Activated CD4-positive, alpha-beta T cell treated with anti-CD3 and anti-CD28 coated beads, Interleukin-2, amount 10 ng/mL, durations not matched to agents 24 days and 14 days (primary cell): ENCODE data around the gene SFMBT2. TPM values are rescaled to one million over a fixed set of nuclear protein-coding genes. Genes with fewer than 3 reads are reported as not detected.

ENCODE experiments used
- DNase-seq: peaks from one replicate; pipeline ENCODE4 v3.0.0; 2022
- H3K27ac Mint-ChIP-seq: one replicate; pipeline ENCODE4 v1.8.0; 2022; ENCODE audit warnings: mild to moderate bottlenecking, mixed read lengths
- H3K27me3 Mint-ChIP-seq: one replicate; pipeline ENCODE4 v1.8.0; 2022; ENCODE audit warnings: mixed read lengths
- H3K36me3 Mint-ChIP-seq: one replicate; pipeline ENCODE4 v1.8.0; 2022; ENCODE audit warnings: low read depth, mild to moderate bottlenecking, mixed read lengths
- H3K4me1 Mint-ChIP-seq: one replicate; pipeline ENCODE4 v1.8.0; 2021; ENCODE audit warnings: mixed read lengths
- H3K4me3 Mint-ChIP-seq: one replicate; pipeline ENCODE4 v1.8.0; 2022; ENCODE audit warnings: mild to moderate bottlenecking, moderate library complexity, mixed read lengths
- H3K9me3 Mint-ChIP-seq: one replicate; pipeline ENCODE4 v1.8.0; 2021; ENCODE audit warnings: mixed read lengths
- intact Hi-C: fragments of 100-400 bp; cut with micrococcal nuclease; formaldehyde crosslinking; loops from one replicate; pipeline ENCODE4 v1.15.1; 2023
- total RNA-seq: library from RNA; stranded (reverse); gene quantifications from 2 replicates; pipeline ENCODE4 v1.2.3, GENCODE V29; 2022

SFMBT2 gene
- total RNA-seq = 24.9 TPM in 2 replicates

DNA sequence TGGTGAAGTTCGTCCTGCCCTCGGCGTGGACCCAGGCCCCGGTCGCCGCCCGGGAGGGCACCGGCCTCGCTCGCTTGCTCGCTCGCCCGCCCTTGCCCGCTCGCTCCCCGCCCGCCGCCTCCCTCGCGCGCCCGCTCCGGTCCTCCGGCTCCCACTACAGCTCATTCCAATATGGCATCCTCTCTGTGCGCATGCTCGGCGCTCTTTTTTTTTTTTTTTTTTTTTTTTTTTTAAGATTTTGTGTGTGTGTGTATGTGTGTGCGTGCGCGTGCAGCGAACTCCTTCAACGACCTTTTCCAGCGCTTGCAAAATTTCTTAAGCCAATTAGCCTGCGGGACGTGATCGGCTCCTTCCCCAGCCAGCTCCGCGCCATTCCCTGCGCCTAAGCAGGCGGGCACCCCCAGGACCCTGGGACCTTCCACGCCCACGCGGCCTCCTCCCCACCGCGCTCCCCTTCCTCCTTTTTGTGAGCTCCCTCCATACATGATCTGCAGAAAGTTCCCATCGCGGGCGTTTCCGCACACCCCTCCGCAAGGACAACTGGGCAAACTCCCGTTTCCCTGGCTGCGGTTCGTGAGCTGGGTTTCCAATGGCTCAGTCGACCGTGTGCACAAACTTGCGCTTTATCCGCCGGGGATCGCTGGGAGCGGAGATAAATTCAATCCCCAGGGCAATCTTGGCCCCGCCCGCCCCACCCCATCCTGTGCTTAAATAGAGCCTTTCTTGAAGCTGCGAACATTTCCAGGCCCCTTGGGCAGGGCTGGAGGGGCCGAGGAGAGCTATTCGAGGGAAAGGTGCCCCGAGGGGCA is at the start of gene SFMBT2:
SFMBT2 (minus strand) TSS at position 173 of the 809 bp plus-strand sequence. CDS start 29,136 bp downstream, outside the sequence.
- Mint-ChIP-seq H3K4me3 (peak within 1 kb of the TSS; percentile 95), H3K27ac (peak within 1 kb of the TSS; percentile 97), H3K4me1 (peaks cover 23% of the 10 kb centered on the region)

DNA sequence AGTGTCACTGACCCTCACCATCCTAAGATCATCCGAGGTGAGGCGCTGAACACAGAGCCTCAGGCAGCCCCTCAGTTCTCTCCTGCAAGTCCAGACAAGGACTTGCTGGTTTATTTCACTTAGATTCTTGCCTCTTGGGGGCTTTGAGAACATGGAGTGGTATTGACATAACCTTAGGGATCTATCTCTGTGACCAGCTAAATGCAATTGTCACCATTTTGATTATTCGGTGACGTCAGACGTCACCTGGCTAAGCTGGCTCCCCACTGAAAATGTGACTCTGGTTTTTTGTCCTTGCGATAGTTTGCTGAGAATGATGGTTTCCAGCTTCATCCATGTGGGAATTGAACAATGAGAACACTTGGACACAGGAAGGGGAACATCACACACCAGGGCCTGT is 49.2 kb upstream of the SFMBT2 start:
- Mint-ChIP-seq H3K4me1 (peaks cover 6% of the 10 kb centered on the region), H3K4me3 (no peak overlapping the region), H3K27me3 (peaks cover 11% of the 10 kb centered on the region), H3K27ac (no peak overlapping the region), H3K9me3 (peaks cover under 1% of the 10 kb centered on the region), H3K36me3 (no peaks in the 10 kb centered on the region)
- no peak for DNase-seq
- intact Hi-C loops = no loop called here

More for the DNA sequence above, at the start of gene SFMBT2:
- Mint-ChIP-seq H3K9me3 (no peaks in the 10 kb centered on the region), H3K36me3 (peaks cover 5% of the 10 kb centered on the region), H3K27me3 (peaks cover 30% of the 10 kb centered on the region)
- peak; percentile 90 for DNase-seq
- intact Hi-C loops = loop anchor here (2.0 to 10.0 kb wide), 2 partner anchors 222 to 986 kb away; no protein-coding TSS in a partner anchor

DNA sequence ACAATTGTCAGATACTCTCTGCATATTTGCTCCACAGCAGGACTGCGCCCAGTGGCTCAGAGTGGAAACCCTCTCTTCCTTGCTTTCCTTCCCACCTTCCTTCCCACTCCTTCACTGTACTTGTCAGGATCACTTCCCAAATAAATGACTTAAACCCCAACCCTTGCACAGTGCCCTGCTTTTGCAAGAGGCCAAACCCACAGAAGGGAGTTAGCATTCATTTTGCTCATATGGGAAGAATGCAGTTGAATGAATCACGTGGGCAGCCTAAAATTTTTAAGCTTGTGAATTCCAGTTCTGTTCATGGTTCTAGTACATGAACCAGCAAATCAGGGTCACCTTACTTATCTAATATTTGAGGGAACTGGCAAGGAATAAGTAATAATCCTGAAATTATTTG is 47.7 kb upstream of the SFMBT2 start:
- Mint-ChIP-seq H3K4me1 (peaks cover 4% of the 10 kb centered on the region), H3K27me3 (peaks cover 10% of the 10 kb centered on the region), H3K4me3 (no peak overlapping the region), H3K36me3 (no peaks in the 10 kb centered on the region), H3K9me3 (peaks cover 3% of the 10 kb centered on the region), H3K27ac (no peak overlapping the region)
- intact Hi-C loops = no loop called here
- no peak for DNase-seq

DNA sequence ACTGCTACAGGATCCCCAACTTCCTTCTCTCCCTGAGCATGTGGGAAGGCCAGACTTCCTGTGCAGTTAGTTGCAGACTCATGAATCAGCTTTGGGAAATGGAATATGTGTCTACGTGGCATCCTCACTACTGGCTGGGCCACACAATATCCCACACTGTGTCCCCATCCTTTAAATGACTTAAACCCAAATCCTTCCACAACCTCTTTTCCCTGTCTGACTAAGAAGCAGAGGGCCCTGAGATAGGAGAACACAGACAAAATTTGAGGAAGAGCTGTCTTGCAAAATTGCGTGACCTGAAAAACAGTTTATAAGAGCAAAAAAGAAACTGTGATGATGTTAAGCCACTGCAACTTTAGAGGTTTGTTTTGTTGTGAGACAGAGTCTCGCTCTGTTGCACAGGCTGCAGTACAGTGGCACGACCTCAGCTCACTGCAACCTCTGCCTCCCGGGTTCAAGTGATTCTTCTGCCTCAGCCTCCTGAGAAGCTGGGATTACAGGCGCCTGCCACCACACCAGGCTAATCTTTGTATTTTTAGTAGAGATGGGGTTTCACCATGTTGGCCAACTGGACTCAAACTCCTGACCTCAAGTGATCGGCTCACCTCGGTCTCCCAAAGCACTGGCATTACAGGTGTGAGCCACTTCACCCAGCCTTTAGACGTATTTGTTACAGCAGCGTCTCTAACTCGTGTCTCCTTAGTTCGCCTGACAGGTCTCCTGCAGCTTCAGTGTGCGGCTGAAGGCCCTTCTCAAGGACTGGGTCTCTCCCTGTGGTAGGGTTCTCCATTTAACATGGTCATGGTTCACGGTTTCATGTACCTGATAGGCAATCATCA is 46.9 kb upstream of the SFMBT2 start:
- peaks cover 10% of the 10 kb centered on the region for H3K27me3 Mint-ChIP-seq
- intact Hi-C loops = no loop called here

DNA sequence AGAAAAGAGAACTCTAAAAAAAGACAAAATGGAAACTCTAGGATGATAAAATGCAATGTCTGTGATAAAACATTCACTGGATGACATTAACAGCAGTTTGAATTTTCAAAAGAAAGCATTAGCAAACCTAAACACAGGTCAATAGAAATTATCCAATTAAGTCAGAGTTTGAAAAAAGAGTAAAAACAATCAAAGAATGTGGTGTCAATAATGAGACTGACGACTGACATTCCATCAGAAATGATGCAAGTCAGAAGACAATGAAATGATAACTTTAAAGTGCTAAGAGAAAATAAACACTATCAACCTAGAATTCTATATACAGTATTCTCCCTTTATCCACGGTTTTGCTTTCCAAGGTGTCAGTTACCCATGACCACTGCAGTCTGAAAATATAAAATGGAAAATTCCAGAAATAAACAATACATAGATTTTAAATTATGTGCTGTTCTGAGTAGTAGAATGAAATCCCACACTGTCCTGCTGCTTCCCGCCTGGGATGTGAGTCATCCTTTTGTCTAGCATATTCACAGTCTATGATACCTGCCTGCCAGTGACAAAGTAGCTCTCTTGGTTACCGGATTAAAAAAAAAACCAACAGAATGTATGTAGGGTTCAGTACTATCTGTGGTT is 38.3 kb upstream of the SFMBT2 start:
- Mint-ChIP-seq H3K27me3 (peaks cover 14% of the 10 kb centered on the region), H3K9me3 (peaks cover 27% of the 10 kb centered on the region), H3K4me1 (no peaks in the 10 kb centered on the region), H3K27ac (no peak overlapping the region), H3K4me3 (no peak overlapping the region), H3K36me3 (peaks cover 1% of the 10 kb centered on the region)
- intact Hi-C loops = no loop called here
- DNase-seq = no peak

More for the DNA sequence above, 46.9 kb upstream of the SFMBT2 start:
- Mint-ChIP-seq H3K27ac (no peak overlapping the region), H3K4me3 (no peak overlapping the region), H3K4me1 (peaks cover 3% of the 10 kb centered on the region), H3K36me3 (no peaks in the 10 kb centered on the region), H3K9me3 (peaks cover 3% of the 10 kb centered on the region)
- DNase-seq = no peak

DNA sequence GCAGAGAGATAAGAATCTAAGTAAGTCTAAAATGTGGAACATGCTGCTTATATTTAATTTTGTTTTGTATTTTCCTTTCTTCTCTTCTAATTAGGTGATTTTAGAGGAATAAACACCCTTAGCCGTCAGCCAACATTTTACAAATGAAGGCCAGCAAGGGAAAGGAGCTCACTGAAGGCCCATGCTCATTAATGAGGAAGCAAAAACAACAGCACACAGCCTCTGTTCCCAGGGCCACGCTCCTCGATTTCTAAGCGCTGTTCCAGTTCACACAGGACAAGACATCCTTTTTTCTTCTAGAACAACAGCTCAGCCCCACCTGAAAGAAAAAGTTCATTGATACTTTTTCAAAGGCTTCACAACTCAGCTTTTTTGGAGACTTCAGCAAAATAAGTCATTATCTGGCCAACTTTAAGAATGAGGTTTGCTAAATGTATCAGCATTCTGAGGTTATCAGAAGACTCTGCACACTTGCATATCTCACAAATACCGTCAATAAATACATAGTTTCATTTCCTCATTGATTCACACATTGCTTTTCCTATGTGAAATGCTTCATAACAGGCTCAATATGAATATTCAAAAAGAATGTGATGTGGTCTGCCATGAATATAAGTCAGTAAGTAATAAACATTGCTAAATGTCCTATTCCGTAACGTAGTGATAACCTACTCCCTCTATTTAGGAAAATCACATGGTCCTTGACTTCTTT is 34.8 kb upstream of the SFMBT2 start:
- Mint-ChIP-seq H3K9me3 (peaks cover 19% of the 10 kb centered on the region), H3K4me1 (no peaks in the 10 kb centered on the region), H3K27ac (no peak overlapping the region), H3K36me3 (peaks cover 1% of the 10 kb centered on the region), H3K4me3 (no peak overlapping the region), H3K27me3 (peaks cover 9% of the 10 kb centered on the region)
- DNase-seq = no peak
- intact Hi-C loops = no loop called here

DNA sequence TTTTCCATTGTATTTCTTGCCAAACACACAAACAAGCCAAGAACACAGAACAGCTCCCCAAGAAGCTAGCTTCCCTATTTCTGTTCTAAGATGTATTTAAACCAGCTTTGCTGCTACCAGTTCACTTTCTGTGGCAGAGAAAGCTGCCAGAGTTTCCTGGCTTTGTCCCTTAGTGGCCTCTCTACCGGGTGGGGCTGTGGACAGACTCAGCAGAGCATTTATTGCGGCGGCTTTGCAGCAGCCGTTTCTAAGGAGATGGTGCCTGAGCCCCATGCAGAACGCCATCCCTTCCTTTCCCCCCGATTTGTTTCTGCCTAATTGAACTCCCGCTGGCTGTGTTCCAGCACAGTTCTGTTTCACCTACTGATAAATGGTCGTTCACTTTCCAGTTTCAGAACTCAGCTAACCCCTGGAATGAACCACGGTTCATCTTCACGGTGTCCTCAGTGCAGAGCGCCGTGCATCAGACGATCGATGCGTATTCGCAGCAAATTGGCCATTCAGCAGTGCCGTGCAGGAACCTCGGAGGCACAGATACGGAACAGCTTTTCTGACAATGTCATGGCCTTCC is 33.8 kb upstream of the SFMBT2 start:
- Mint-ChIP-seq H3K27me3 (peaks cover 9% of the 10 kb centered on the region), H3K9me3 (peaks cover 13% of the 10 kb centered on the region), H3K36me3 (peaks cover 1% of the 10 kb centered on the region), H3K4me3 (no peak overlapping the region), H3K27ac (no peak overlapping the region), H3K4me1 (no peaks in the 10 kb centered on the region)
- intact Hi-C loops = no loop called here
- DNase-seq = no peak

DNA sequence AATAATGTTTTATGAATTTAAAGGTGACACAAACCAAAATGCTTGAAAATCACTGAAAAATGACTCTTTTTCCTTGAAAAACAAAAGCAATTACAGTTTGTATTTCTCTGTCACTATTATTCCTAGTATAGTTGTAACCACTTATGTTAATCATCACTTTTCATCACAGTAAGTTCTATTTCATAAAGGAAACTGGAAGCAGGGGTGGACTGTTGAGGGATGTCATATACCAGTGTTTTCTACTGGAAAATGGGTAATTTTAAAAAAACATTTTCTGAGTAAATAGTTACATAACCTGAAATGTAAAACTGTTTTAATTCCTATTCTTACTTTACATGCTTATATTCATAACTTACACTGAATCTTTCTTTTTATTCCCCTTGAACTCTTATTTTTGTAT is 32.2 kb upstream of the SFMBT2 start:
- DNase-seq = no peak
- no peak overlapping the region for H3K4me3 Mint-ChIP-seq
- H3K27me3 Mint-ChIP-seq = peaks cover 14% of the 10 kb centered on the region
- no peak overlapping the region for H3K27ac Mint-ChIP-seq
- intact Hi-C loops = no loop called here
- H3K36me3 Mint-ChIP-seq = peaks cover 1% of the 10 kb centered on the region
- peaks cover 2% of the 10 kb centered on the region for H3K9me3 Mint-ChIP-seq
- no peaks in the 10 kb centered on the region for H3K4me1 Mint-ChIP-seq

DNA sequence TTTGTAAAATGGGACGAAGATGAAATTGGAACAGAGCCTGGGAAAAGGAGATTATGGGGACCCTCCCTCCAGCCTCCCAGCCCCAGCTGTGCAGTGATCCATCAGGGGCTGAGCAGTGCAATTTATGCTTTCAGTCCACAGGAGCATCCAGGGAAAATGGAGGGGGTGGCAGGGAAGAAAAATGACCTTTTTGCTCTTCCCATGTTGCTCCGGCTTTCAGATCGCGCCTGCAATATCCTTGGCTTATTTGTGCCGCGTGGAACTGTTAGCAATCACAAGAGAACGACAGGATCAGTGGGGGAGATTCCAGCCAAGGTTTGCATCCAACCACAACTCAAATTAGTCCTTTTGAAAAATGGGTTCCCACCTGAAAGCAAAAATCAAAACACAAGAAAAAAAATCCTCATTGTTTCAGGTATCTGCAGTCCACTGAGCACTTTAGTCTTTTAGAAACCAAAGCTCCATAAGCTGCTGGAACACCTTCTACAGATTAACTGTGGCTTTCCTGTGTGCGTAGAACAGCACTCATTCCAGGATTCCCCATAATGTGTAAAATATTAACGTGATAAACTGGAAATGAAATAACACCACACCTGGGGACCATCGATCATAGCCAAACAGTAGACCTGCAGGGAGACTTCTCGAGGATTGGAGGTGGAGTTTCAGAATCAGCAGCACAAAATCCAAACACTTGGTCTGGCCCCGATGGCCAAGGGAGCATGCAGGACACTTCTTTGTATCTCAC is 30.7 kb upstream of the SFMBT2 start:
- no peak for DNase-seq
- intact Hi-C loops = no loop called here
- Mint-ChIP-seq H3K36me3 (no peaks in the 10 kb centered on the region), H3K4me3 (no peak overlapping the region), H3K27ac (no peak overlapping the region), H3K4me1 (peaks cover 4% of the 10 kb centered on the region), H3K27me3 (peaks cover 14% of the 10 kb centered on the region), H3K9me3 (no peaks in the 10 kb centered on the region)

DNA sequence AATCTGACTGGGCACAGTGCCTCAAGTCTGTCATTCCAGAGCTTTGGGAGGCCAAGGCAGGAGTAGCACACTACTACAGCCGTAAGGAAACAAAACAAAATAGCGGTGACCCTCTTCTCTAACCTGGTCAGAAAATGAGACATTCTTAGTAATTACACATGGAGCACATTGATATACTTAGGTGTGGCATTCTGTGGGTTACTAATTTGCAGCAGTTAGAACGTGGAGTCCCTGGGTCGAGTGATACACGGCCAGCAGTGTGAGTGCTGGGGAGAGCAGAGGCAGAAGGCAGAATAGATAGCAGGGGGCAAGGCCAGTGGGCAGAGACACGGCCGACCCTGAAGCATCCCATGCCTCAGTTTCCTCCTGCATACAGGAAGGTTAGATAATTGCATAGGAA is 28.9 kb upstream of the SFMBT2 start:
- no peak overlapping the region for H3K4me3 Mint-ChIP-seq
- DNase-seq = no peak
- H3K27ac Mint-ChIP-seq = no peak overlapping the region
- peaks cover 9% of the 10 kb centered on the region for H3K27me3 Mint-ChIP-seq
- intact Hi-C loops = no loop called here
- H3K9me3 Mint-ChIP-seq = no peaks in the 10 kb centered on the region
- H3K36me3 Mint-ChIP-seq = no peaks in the 10 kb centered on the region
- peaks cover 7% of the 10 kb centered on the region for H3K4me1 Mint-ChIP-seq

DNA sequence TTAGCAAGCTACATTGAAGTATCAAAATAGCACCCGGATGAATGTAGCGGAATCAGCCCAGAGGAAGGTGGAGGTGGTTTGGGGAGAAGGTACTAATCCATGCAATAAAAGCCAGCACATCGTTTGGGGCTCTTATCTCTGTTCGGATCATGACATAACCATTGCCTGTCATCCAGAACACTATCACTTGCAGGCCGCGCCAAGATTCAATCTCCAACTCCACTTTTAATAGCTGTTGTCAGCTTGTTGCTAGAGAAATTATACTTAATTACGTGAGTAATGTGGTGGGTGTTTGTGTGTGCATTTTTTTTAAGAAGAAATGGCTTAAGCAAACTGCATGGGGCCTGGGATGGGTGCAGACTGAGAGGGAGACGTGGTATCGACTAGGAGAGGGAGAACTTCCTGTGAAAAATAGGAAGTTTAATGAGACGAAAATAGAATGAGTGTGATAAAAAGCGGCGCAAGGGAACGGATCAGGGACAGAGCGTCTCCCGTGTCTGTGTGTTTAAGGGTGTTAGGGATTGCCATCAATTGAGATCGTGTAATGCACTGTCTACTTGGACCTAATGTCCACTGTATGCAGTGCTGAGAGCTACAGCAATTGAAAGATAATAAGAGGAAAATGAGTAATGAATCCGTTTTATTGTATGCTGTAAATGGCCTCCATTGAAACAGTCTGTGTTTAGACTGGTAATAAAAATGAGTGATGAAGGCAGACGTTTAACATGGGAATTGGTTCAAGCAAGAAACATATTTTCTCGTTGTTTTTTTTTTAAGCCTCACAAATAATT is 27.6 kb upstream of the SFMBT2 start:
- Mint-ChIP-seq H3K4me3 (no peak overlapping the region), H3K9me3 (no peaks in the 10 kb centered on the region), H3K36me3 (no peaks in the 10 kb centered on the region), H3K27me3 (peaks cover 15% of the 10 kb centered on the region), H3K4me1 (peaks cover 7% of the 10 kb centered on the region), H3K27ac (no peak overlapping the region)
- intact Hi-C loops = no loop called here
- no peak for DNase-seq

DNA sequence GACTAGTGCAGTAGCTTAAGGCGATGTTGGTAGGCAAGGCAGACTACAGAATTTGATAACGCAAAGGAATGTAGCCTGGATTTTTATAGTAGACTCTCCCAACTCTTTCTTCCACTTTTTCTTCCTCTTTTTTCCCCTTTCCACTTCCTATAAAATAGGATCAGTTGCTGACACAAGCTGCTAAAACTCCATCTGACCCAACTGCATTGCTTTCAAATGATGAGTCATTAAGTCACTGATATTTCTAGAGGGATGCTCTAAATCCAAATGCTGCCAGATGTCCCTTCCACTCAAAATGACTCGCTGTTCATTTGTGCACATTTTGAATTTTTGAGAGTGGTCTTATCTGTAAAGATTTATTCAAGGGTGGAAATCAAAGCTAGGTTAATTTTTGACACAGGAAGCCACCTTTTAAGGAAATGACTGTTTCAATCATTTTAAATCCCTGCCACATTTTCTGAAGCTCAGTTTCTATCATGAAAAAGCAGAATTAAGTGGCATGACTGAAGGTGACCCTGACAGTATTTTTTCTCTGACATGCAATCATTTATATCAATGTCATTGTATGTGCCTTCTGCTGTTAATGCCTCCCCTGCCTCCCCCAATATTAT is 25.8 kb upstream of the SFMBT2 start:
- no peaks in the 10 kb centered on the region for H3K9me3 Mint-ChIP-seq
- no peaks in the 10 kb centered on the region for H3K36me3 Mint-ChIP-seq
- H3K4me3 Mint-ChIP-seq = no peak overlapping the region
- peaks cover 28% of the 10 kb centered on the region for H3K27me3 Mint-ChIP-seq
- intact Hi-C loops = no loop called here
- DNase-seq = no peak
- H3K4me1 Mint-ChIP-seq = peaks cover 7% of the 10 kb centered on the region
- no peak overlapping the region for H3K27ac Mint-ChIP-seq
